A673 (cell line): ENCODE measurements around the gene VWF. TPM values are rescaled to one million over a fixed set of nuclear protein-coding genes. Genes with fewer than 3 reads are reported as not detected.
"Not testable (repeated sequence)": the region's sequence is repeated elsewhere in the genome, so short reads cannot be mapped to it uniquely, and the experiment has no call there.

Experiments used
- BruUV-seq: library from RNA; stranded (reverse); fragments of 400-500 nt; replicated peaks from 2 replicates; lab custom pipeline; 2021; lab: Mats Ljungman, UMichigan
- CTCF ChIA-PET: fragments of 300-600 bp; sonication (Branson Sonifier 250); formaldehyde crosslinking; loops from one replicate; lab custom pipeline; 2022; ENCODE audit warnings: antibody characterized with exemption; lab: Charles Lee
- POLR2A ChIA-PET: fragments of 300-600 bp; sonication (Branson Sonifier 250); formaldehyde crosslinking; loops from one replicate; lab custom pipeline; 2022; ENCODE audit warnings: antibody characterized with exemption; ENCODE audit not compliant: low non-redundant PET; lab: Charles Lee
- DNase-seq: peaks from one replicate; pipeline ENCODE4 v3.0.0-alpha.2; 2015; ENCODE audit warnings: low spot score
- H3K27ac ChIP-seq: fragments of 200-600 bp; sonication (generic); 2 replicates; pipeline ENCODE4 v1.5.1; 2016; ENCODE audit warnings: mixed run types, low read depth, mild to moderate bottlenecking, mixed read lengths, antibody characterized with exemption, low read length; ENCODE audit not compliant: poor library complexity, severe bottlenecking
- H3K27me3 ChIP-seq: fragments of 200-600 bp; sonication (generic); replicated peaks from 2 replicates; pipeline ENCODE4 v1.6.1; 2017; ENCODE audit warnings: mixed run types, low read depth, mild to moderate bottlenecking, mixed read lengths, antibody characterized with exemption, low read length; ENCODE audit not compliant: insufficient read depth, poor library complexity
- H3K36me3 ChIP-seq: fragments of 200-600 bp; sonication (generic); 2 replicates; pipeline ENCODE4 v1.6.1; 2016; ENCODE audit warnings: mixed run types, mild to moderate bottlenecking, mixed read lengths, antibody characterized with exemption, low read length; ENCODE audit not compliant: insufficient read depth, poor library complexity, severe bottlenecking
- H3K4me1 ChIP-seq: fragments of 200-600 bp; sonication (generic); 2 replicates; pipeline ENCODE4 v1.6.1; 2017; ENCODE audit warnings: mixed run types, mild to moderate bottlenecking, mixed read lengths, antibody characterized with exemption, low read length; ENCODE audit not compliant: insufficient read depth, poor library complexity, severe bottlenecking
- H3K4me3 ChIP-seq: fragments of 200-600 bp; sonication (generic); 2 replicates; pipeline ENCODE4 v1.5.1; 2016; ENCODE audit warnings: low read depth, mixed run types, mild to moderate bottlenecking, mixed read lengths, low read length; ENCODE audit not compliant: poor library complexity, severe bottlenecking
- H3K9me3 ChIP-seq: fragments of 200-600 bp; sonication (generic); 2 replicates; pipeline ENCODE4 v1.6.1; 2016; ENCODE audit warnings: mixed run types, low read depth, mild to moderate bottlenecking, mixed read lengths, antibody characterized with exemption, low read length; ENCODE audit not compliant: poor library complexity, severe bottlenecking
- CTCF ChIP-seq: fragments of 300-800, 200-600 bp; sonication (generic); conservative IDR thresholded peaks from 2 replicates; pipeline ENCODE4 v1.5.1; 2017; ENCODE audit warnings: low read depth, mild to moderate bottlenecking, antibody characterized with exemption, low read length, moderate library complexity, mixed read lengths
- EZH2 ChIP-seq: fragments of 200-600 bp; sonication (generic); IDR thresholded peaks from 2 replicates; pipeline ENCODE4 v1.6.1; 2017; ENCODE audit warnings: borderline replicate concordance, low read depth, mild to moderate bottlenecking, mixed read lengths, antibody characterized with exemption, low read length; ENCODE audit not compliant: poor library complexity, severe bottlenecking
- intact Hi-C: fragments of 100-400 bp; cut with micrococcal nuclease; formaldehyde crosslinking; loops from one replicate; pipeline ENCODE4 v1.10.0; 2022; ENCODE audit not compliant: unreplicated experiment
- total RNA-seq: library from RNA; stranded (reverse); gene quantifications from 2 replicates; pipeline ENCODE4 v1.2.3, GENCODE V29; 2021

VWF gene
- total RNA-seq, 1 experiment from 2014 or later = not detected

DNA sequence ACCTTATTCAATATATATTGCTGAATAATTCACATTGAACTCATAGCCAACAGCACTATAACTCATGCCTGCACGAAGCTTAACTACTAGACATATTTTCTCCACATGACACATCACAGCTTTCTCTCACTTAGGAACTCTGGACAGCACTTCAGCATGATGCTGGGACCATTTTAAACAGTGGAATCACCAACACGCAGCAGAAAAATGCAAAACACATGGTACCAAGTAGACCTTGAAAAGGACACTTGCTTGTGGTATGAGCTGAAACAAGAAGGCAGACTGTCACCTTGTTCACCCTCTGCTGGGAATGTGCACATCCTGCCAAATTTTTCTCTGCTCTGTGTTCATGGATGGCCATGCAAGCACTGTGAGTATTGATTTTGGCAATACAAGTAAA lies 40.9 kb upstream of the VWF start:
- no TSS peak for BruUV-seq
- intact Hi-C loops = no loop called here
- H3K27me3 ChIP-seq = no peaks in the 10 kb centered on the region
- no peaks in the 10 kb centered on the region for H3K36me3 ChIP-seq
- no peak for TF ChIP-seq EZH2
- no peaks in the 10 kb centered on the region for H3K4me1 ChIP-seq
- no peak for DNase-seq
- H3K27ac ChIP-seq = no peak overlapping the region
- ChIA-PET POLR2A (no interaction called here), CTCF (no interaction called here)
- no peaks in the 10 kb centered on the region for H3K9me3 ChIP-seq
- H3K4me3 ChIP-seq = no peak overlapping the region

DNA sequence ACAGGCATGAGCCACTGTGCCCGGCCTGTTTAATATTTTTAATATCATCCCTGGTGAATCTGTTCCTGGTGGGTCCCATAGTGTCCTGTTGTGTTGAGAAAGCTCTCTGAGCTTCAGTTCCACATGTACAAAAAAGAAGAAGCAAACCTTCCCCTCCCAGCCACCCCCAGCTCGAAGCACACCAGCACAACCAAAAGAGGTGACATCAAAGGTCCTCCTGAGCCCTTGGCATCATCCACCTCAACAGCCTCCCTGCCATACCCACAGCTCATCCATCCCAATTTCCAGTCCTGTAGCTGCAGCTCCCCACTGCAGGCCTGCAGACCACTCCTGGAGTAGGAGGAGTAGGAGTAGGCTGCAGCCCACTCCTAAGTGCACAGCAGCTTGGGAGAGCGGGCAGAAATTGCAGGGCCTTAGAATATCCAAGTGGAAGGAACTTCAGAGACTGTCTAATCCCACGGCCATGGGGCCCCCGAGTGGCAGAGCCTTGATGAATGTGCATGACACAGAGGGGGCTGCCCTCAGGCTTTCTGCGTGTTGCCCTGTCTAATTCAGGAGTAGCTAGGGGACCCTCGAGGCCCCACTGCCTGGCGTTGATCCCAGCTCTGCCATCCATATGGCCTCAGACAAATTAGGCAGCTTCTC lies 39.1 kb upstream of the VWF start:
- Histone ChIP-seq H3K36me3 (no peaks in the 10 kb centered on the region), H3K9me3 (no peaks in the 10 kb centered on the region), H3K27ac (no peak overlapping the region), H3K27me3 (no peaks in the 10 kb centered on the region), H3K4me3 (no peak overlapping the region), H3K4me1 (no peaks in the 10 kb centered on the region)
- POLR2A ChIA-PET = no interaction called here
- BruUV-seq = no TSS peak
- no peak for TF ChIP-seq CTCF
- no peak for TF ChIP-seq EZH2
- CTCF ChIA-PET = no interaction called here
- intact Hi-C loops = no loop called here
- DNase-seq = no peak

GRCh38 chr12:6161124-6161882 lies 36.8 kb upstream of the VWF start:
- DNase-seq = no peak
- BruUV-seq = no TSS peak
- Histone ChIP-seq H3K9me3 (no peaks in the 10 kb centered on the region), H3K27me3 (no peaks in the 10 kb centered on the region), H3K4me3 (no peak overlapping the region), H3K4me1 (no peaks in the 10 kb centered on the region), H3K36me3 (no peaks in the 10 kb centered on the region), H3K27ac (no peak overlapping the region)
- POLR2A ChIA-PET = no interaction called here
- CTCF ChIA-PET = no interaction called here
- TF ChIP-seq EZH2 (no peak), CTCF (no peak)
- intact Hi-C loops = no loop called here

- H3K9me3 ChIP-seq, H3K27ac ChIP-seq, CTCF ChIA-PET, H3K4me3 ChIP-seq, H3K36me3 ChIP-seq, H3K27me3 ChIP-seq, BruUV-seq, H3K4me1 ChIP-seq, intact Hi-C loops, POLR2A ChIA-PET, DNase-seq: not testable (repeated sequence)
These were observed 35.7 kb upstream of the VWF start for GRCh38 chr12:6160049-6160649.

- H3K27ac ChIP-seq, BruUV-seq, DNase-seq, H3K36me3 ChIP-seq, H3K27me3 ChIP-seq, CTCF ChIA-PET, intact Hi-C loops, H3K4me3 ChIP-seq, H3K9me3 ChIP-seq, H3K4me1 ChIP-seq, POLR2A ChIA-PET: not testable (repeated sequence)
These were observed 34.9 kb upstream of the VWF start for GRCh38 chr12:6159166-6160011.
